SJCRH30 (cell line): Measurements from ENCODE around the gene UGT1A3. TPM values are rescaled to one million over a fixed set of nuclear protein-coding genes. Genes with fewer than 3 reads are reported as not detected.

Experiments
- DNase-seq, 2 experiments: peaks; one replicate each; pipeline ENCODE4 v3.0.0-alpha.2; 2015 to 2020
- H3K27ac ChIP-seq: fragments of 250-450 bp; sonication (Bioruptor Pico); 2 replicates; pipeline ENCODE4 v1.5.1; 2020; ENCODE audit warnings: mild to moderate bottlenecking, moderate library complexity
- H3K27me3 ChIP-seq: fragments of 250-450 bp; sonication (Bioruptor Pico); 2 replicates; pipeline ENCODE4 v1.5.1; 2020; ENCODE audit warnings: mild to moderate bottlenecking, moderate library complexity
- H3K36me3 ChIP-seq: fragments of 250-450 bp; sonication (Bioruptor Pico); 2 replicates; pipeline ENCODE4 v1.5.1; 2020; ENCODE audit warnings: mild to moderate bottlenecking, moderate library complexity
- H3K4me1 ChIP-seq: fragments of 250-450 bp; sonication (Bioruptor Pico); 2 replicates; pipeline ENCODE4 v1.5.1; 2020; ENCODE audit warnings: mild to moderate bottlenecking, moderate library complexity
- H3K4me3 ChIP-seq: fragments of 250-450 bp; sonication (Bioruptor Pico); 2 replicates; pipeline ENCODE4 v1.5.1; 2020; ENCODE audit warnings: mild to moderate bottlenecking, moderate library complexity
- H3K9me3 ChIP-seq: fragments of 250-450 bp; sonication (Bioruptor Pico); replicated peaks from 2 replicates; pipeline ENCODE4 v1.5.1; 2020; ENCODE audit warnings: mild to moderate bottlenecking, moderate library complexity
- total RNA-seq: library from RNA; depleted of rRNA; stranded (reverse); fragments of >200 nt; shearing (Covaris generic); gene quantifications from 2 replicates; pipeline ENCODE4 v1.2.3, GENCODE V29; 2014; rRNA removed

UGT1A3 gene
- total RNA-seq, 1 experiment from 2014 or later = not detected

GRCh38 chr2:233818639-233819621 lies 90.1 kb downstream of the UGT1A3 start:
- Histone ChIP-seq H3K4me1 (peaks cover 3% of the 10 kb centered on the region; the same call in 1 of the 2 replicates), H3K27me3 (no peaks in the 10 kb centered on the region; the same call in none of the 2 replicates), H3K27ac (no peak overlapping the region), H3K36me3 (no peaks in the 10 kb centered on the region), H3K9me3 (no peaks in the 10 kb centered on the region), H3K4me3 (no peak overlapping the region)
- DNase-seq = no peak

- Histone ChIP-seq H3K36me3 (no peaks in the 10 kb centered on the region), H3K27me3 (no peaks in the 10 kb centered on the region; the same call in none of the 2 replicates), H3K4me3 (no peak overlapping the region), H3K9me3 (no peaks in the 10 kb centered on the region), H3K27ac (no peak overlapping the region), H3K4me1 (peaks cover 3% of the 10 kb centered on the region; the same call in 1 of the 2 replicates)
- DNase-seq = no peak
Measured at GRCh38 chr2:233819884-233820773, 91.3 kb downstream of the UGT1A3 start.

- Histone ChIP-seq H3K27ac (no peak overlapping the region), H3K36me3 (no peaks in the 10 kb centered on the region), H3K4me3 (no peak overlapping the region), H3K27me3 (no peaks in the 10 kb centered on the region; the same call in none of the 2 replicates), H3K9me3 (no peaks in the 10 kb centered on the region), H3K4me1 (peaks cover 3% of the 10 kb centered on the region; the same call in 1 of the 2 replicates)
- no peak for DNase-seq
Measured at GRCh38 chr2:233820774-233821105, 91.9 kb downstream of the UGT1A3 start.

GRCh38 chr2:233821196-233821595 lies 92.4 kb downstream of the UGT1A3 start:
- Histone ChIP-seq H3K9me3 (no peaks in the 10 kb centered on the region), H3K27ac (no peak overlapping the region), H3K27me3 (no peaks in the 10 kb centered on the region; the same call in 1 of the 2 replicates), H3K4me3 (no peak overlapping the region), H3K4me1 (peaks cover 3% of the 10 kb centered on the region; the same call in 1 of the 2 replicates), H3K36me3 (no peaks in the 10 kb centered on the region)
- no peak for DNase-seq

GRCh38 chr2:233821709-233822100 lies 92.9 kb downstream of the UGT1A3 start:
- no peak overlapping the region for H3K27ac ChIP-seq
- H3K36me3 ChIP-seq = no peaks in the 10 kb centered on the region
- DNase-seq = no peak
- H3K4me3 ChIP-seq = no peak overlapping the region
- H3K9me3 ChIP-seq = no peaks in the 10 kb centered on the region
- no peaks in the 10 kb centered on the region; the same call in 1 of the 2 replicates for H3K27me3 ChIP-seq
- no peaks in the 10 kb centered on the region; the same call in 1 of the 2 replicates for H3K4me1 ChIP-seq

- Histone ChIP-seq H3K36me3 (no peaks in the 10 kb centered on the region), H3K4me1 (no peaks in the 10 kb centered on the region), H3K27ac (no peak overlapping the region), H3K9me3 (no peaks in the 10 kb centered on the region), H3K4me3 (no peak overlapping the region), H3K27me3 (no peaks in the 10 kb centered on the region; the same call in 1 of the 2 replicates)
- DNase-seq = no peak
Measured at GRCh38 chr2:233822101-233822771, 93.4 kb downstream of the UGT1A3 start.

Other genes with a start within 250 kb of the UGT1A3 start
- 35.0 and 38.4 TPM in 2 replicates for gene USP40, start 162.3 kb upstream of the UGT1A3 start, total RNA-seq
- gene UGT1A8, start 111.4 kb upstream of the UGT1A3 start, total RNA-seq = not detected in 2 replicates
- gene UGT1A10, start 92.6 kb upstream of the UGT1A3 start, total RNA-seq = not detected in 2 replicates
- gene UGT1A9, start 57.1 kb upstream of the UGT1A3 start, total RNA-seq = not detected in 2 replicates
- gene UGT1A7, start 47.1 kb upstream of the UGT1A3 start, total RNA-seq = not detected in 2 replicates
- not detected in 2 replicates for gene UGT1A6, start 36.2 kb upstream of the UGT1A3 start, total RNA-seq
- gene UGT1A5, start 16.1 kb upstream of the UGT1A3 start, total RNA-seq = not detected in 2 replicates
- not detected in 2 replicates for gene UGT1A4, start 10.3 kb upstream of the UGT1A3 start, total RNA-seq
- gene UGT1A1, start 31.2 kb downstream of the UGT1A3 start, total RNA-seq = not detected in 2 replicates
- not detected in 2 replicates for gene MROH2A, start 49.3 kb downstream of the UGT1A3 start, total RNA-seq
- 86.1 and 90.8 TPM in 2 replicates for gene HJURP, start 125.5 kb downstream of the UGT1A3 start, total RNA-seq
- gene TRPM8, start 188.3 kb downstream of the UGT1A3 start, total RNA-seq = 0.10 and 0.18 TPM in 2 replicates